Astrocyte (in vitro differentiated cells and primary cell): ENCODE measurements around the gene FBXO8. TPM values are rescaled to one million over a fixed set of nuclear protein-coding genes. Genes with fewer than 3 reads are reported as not detected.

Experiments used
- DNase-seq: peaks from one replicate; pipeline ENCODE4 v3.0.0-alpha.2; 2010; ENCODE audit warnings: low read depth
- FAIRE-seq: peaks from 2 replicates; lab custom pipeline; 2011; peaks lifted over from hg19 to GRCh38; lab: Jason Lieb, UNC
- H2AFZ ChIP-seq: 2 replicates; pipeline ENCODE4 v1.6.0; 2012; ENCODE audit warnings: low read depth, low read length, inconsistent platforms
- H3K27ac ChIP-seq: 2 replicates; pipeline ENCODE4 v1.5.1; 2011; ENCODE audit warnings: low read depth, low read length, inconsistent platforms
- H3K27me3 ChIP-seq: 2 replicates; pipeline ENCODE4 v1.6.0; 2011; ENCODE audit warnings: low read length, inconsistent platforms; ENCODE audit not compliant: insufficient read depth
- H3K36me3 ChIP-seq: 2 replicates; pipeline ENCODE4 v1.5.1; 2011; ENCODE audit warnings: low read length, inconsistent platforms; ENCODE audit not compliant: insufficient read depth
- H3K4me1 ChIP-seq: 2 replicates; pipeline ENCODE4 v1.5.1; 2011; ENCODE audit warnings: low read length, inconsistent platforms; ENCODE audit not compliant: insufficient read depth
- H3K4me2 ChIP-seq: 2 replicates; pipeline ENCODE4 v1.6.0; 2012; ENCODE audit warnings: low read length, inconsistent platforms
- H3K4me3 ChIP-seq: 2 replicates; pipeline ENCODE4 v1.5.1; 2011; ENCODE audit warnings: low read depth, mild to moderate bottlenecking, low read length, inconsistent platforms; ENCODE audit not compliant: insufficient read depth
- H3K79me2 ChIP-seq: 2 replicates; pipeline ENCODE4 v1.6.0; 2012; ENCODE audit warnings: mild to moderate bottlenecking, low read length, inconsistent platforms; ENCODE audit not compliant: insufficient read depth
- H3K9ac ChIP-seq: 2 replicates; pipeline ENCODE4 v1.6.0; 2012; ENCODE audit warnings: mild to moderate bottlenecking, low read length, inconsistent platforms
- H3K9me3 ChIP-seq: 2 replicates; pipeline ENCODE4 v1.5.1; 2012; ENCODE audit warnings: low read depth, mild to moderate bottlenecking, low read length, inconsistent platforms; ENCODE audit not compliant: insufficient read depth
- H4K20me1 ChIP-seq: 2 replicates; pipeline ENCODE4 v1.6.0; 2012; ENCODE audit warnings: low read length, inconsistent platforms; ENCODE audit not compliant: insufficient read depth
- H3K27ac Mint-ChIP-seq: one replicate; pipeline ENCODE4 v1.8.0; 2021; ENCODE audit warnings: mild to moderate bottlenecking, mixed read lengths; ENCODE audit not compliant: unreplicated experiment
- H3K27me3 Mint-ChIP-seq: one replicate; pipeline ENCODE4 v1.8.0; 2021; ENCODE audit warnings: low read depth, mixed read lengths; ENCODE audit not compliant: unreplicated experiment
- H3K36me3 Mint-ChIP-seq: one replicate; pipeline ENCODE4 v1.8.0; 2021; ENCODE audit warnings: low read depth, mixed read lengths; ENCODE audit not compliant: unreplicated experiment
- H3K4me1 Mint-ChIP-seq: one replicate; pipeline ENCODE4 v1.8.0; 2021; ENCODE audit warnings: low read depth, mixed read lengths; ENCODE audit not compliant: unreplicated experiment
- H3K4me3 Mint-ChIP-seq: one replicate; pipeline ENCODE4 v1.8.0; 2021; ENCODE audit warnings: mild to moderate bottlenecking, moderate library complexity, mixed read lengths; ENCODE audit not compliant: unreplicated experiment
- H3K9me3 Mint-ChIP-seq: one replicate; pipeline ENCODE4 v1.8.0; 2021; ENCODE audit warnings: mild to moderate bottlenecking, mixed read lengths; ENCODE audit not compliant: unreplicated experiment
- EZH2 ChIP-seq: IDR thresholded peaks from 2 replicates; pipeline ENCODE4 v1.6.1; 2012; ENCODE audit warnings: mild to moderate bottlenecking, low read length, inconsistent platforms; ENCODE audit not compliant: insufficient read depth
- total RNA-seq: library from RNA; stranded (reverse); gene quantifications from 2 replicates; pipeline ENCODE4 v1.2.1, GENCODE V29; 2021
- TF ChIP-seq, protein P1 (sequence below): IDR thresholded peaks from 2 replicates; pipeline ENCODE4 v1.5.1; 2011; ENCODE audit warnings: low read depth, mild to moderate bottlenecking, inconsistent platforms, low read length, moderate library complexity; ENCODE audit not compliant: insufficient read depth

FBXO8 gene
- total RNA-seq, 1 donor from 2014 or later, result 13.1 TPM

DNA sequence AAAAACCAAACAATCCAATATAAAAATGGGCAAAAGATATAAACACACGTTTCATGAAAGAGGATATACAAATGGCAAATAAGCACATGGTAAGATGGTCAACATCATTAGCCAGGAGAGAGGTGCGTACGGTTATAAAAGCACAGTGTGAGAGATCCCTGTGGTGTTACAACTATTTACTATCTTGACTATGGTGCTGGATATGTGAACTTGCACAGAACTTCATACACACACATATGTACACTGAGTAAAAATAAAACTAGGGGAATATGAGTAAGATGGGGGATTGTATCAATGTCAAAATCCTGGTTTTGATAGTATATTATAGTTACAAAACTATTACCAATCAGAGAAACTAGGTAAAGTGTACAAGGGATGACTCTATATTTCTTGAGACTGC lies 8.4 kb downstream of the FBXO8 start:
- DNase-seq (no peak), FAIRE-seq (no peak)
- H3K27ac ChIP-seq, result no peak overlapping the region
- H3K36me3 ChIP-seq, result no peaks in the 10 kb centered on the region
- peaks cover 65% of the 10 kb centered on the region for H3K79me2 ChIP-seq
- H3K27ac Mint-ChIP-seq, result no peak overlapping the region
- no peaks in the 10 kb centered on the region for H3K9me3 ChIP-seq
- H3K9ac ChIP-seq, result no peak overlapping the region
- H3K27me3 ChIP-seq, result no peaks in the 10 kb centered on the region
- H3K36me3 Mint-ChIP-seq, result peaks cover 4% of the 10 kb centered on the region
- no peak overlapping the region for H3K4me3 ChIP-seq
- H2AFZ ChIP-seq, result no peak overlapping the region
- TF ChIP-seq, protein P1, sequence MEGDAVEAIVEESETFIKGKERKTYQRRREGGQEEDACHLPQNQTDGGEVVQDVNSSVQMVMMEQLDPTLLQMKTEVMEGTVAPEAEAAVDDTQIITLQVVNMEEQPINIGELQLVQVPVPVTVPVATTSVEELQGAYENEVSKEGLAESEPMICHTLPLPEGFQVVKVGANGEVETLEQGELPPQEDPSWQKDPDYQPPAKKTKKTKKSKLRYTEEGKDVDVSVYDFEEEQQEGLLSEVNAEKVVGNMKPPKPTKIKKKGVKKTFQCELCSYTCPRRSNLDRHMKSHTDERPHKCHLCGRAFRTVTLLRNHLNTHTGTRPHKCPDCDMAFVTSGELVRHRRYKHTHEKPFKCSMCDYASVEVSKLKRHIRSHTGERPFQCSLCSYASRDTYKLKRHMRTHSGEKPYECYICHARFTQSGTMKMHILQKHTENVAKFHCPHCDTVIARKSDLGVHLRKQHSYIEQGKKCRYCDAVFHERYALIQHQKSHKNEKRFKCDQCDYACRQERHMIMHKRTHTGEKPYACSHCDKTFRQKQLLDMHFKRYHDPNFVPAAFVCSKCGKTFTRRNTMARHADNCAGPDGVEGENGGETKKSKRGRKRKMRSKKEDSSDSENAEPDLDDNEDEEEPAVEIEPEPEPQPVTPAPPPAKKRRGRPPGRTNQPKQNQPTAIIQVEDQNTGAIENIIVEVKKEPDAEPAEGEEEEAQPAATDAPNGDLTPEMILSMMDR, result no peak
- no peak for TF ChIP-seq EZH2
- H3K4me1 ChIP-seq, result no peaks in the 10 kb centered on the region
- no peaks in the 10 kb centered on the region for H3K4me1 Mint-ChIP-seq
- H3K4me3 Mint-ChIP-seq, result no peak overlapping the region
- peaks cover 2% of the 10 kb centered on the region for H4K20me1 ChIP-seq
- H3K27me3 Mint-ChIP-seq, result no peaks in the 10 kb centered on the region
- no peaks in the 10 kb centered on the region for H3K9me3 Mint-ChIP-seq
- H3K4me2 ChIP-seq, result no peak overlapping the region

DNA sequence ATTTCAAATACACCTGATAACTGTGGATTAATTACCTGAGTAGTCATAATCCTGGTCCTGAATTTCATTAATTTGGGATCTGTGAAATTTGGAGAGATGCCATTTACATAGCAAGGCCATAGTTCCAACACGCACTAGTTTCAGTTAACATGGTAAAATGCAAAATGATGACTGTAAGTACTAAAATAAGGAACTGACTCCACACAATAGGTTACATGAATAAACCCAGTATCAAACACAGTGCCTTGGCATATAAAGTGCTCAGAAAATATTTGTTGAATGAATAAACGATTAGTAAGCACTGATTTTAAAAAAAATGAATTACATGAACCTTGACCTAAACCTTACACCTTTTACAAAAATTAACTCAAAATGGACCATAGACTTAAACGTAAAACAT lies 9.0 kb downstream of the FBXO8 start:
- Mint-ChIP-seq H3K9me3 (no peaks in the 10 kb centered on the region), H3K36me3 (peaks cover 2% of the 10 kb centered on the region), H3K27me3 (no peaks in the 10 kb centered on the region), H3K4me1 (no peaks in the 10 kb centered on the region), H3K4me3 (no peak overlapping the region), H3K27ac (no peak overlapping the region)
- no peak overlapping the region for H3K4me2 ChIP-seq
- H4K20me1 ChIP-seq, result peaks cover 2% of the 10 kb centered on the region
- no peak overlapping the region for H3K4me3 ChIP-seq
- FAIRE-seq, result no peak
- no peaks in the 10 kb centered on the region for H3K9me3 ChIP-seq
- TF ChIP-seq EZH2, result no peak
- TF ChIP-seq, protein P1, result no peak
- no peaks in the 10 kb centered on the region for H3K36me3 ChIP-seq
- no peak overlapping the region for H2AFZ ChIP-seq
- peaks cover 62% of the 10 kb centered on the region for H3K79me2 ChIP-seq
- no peak for DNase-seq
- no peak overlapping the region for H3K27ac ChIP-seq
- no peak overlapping the region for H3K9ac ChIP-seq
- H3K27me3 ChIP-seq, result no peaks in the 10 kb centered on the region
- no peaks in the 10 kb centered on the region for H3K4me1 ChIP-seq

DNA sequence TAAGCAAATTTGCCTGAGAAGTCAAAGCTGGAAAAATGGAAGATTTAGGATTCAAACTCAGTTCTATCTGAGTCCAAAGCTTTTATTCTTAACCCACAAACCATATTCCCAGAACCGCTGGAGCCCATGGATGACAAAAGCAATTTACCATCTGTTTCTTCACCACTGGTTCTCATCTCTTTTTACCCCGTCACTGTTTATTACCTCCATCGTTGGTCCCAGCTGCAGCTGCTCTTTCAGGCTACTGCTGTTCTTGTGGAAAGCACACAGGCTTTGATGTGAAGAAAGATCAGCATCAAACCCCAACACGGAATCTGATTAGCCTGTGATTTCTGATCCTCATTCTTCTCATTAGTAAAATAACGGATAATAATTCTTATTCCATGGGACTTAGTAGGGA lies 9.5 kb downstream of the FBXO8 start:
- Histone ChIP-seq H3K9me3 (no peaks in the 10 kb centered on the region), H3K9ac (no peak overlapping the region), H3K36me3 (no peaks in the 10 kb centered on the region), H3K27me3 (no peaks in the 10 kb centered on the region), H4K20me1 (peaks cover 2% of the 10 kb centered on the region), H3K79me2 (peaks cover 57% of the 10 kb centered on the region), H2AFZ (no peak overlapping the region), H3K4me2 (no peak overlapping the region), H3K4me3 (no peak overlapping the region), H3K4me1 (no peaks in the 10 kb centered on the region), H3K27ac (no peak overlapping the region)
- Mint-ChIP-seq H3K4me3 (no peak overlapping the region), H3K4me1 (no peaks in the 10 kb centered on the region), H3K36me3 (no peaks in the 10 kb centered on the region), H3K9me3 (no peaks in the 10 kb centered on the region), H3K27me3 (no peaks in the 10 kb centered on the region), H3K27ac (no peak overlapping the region)
- no peak for DNase-seq
- TF ChIP-seq, protein P1, result no peak
- no peak for TF ChIP-seq EZH2
- no peak for FAIRE-seq
